ENCODE data around the gene LLGL2. TPM values are rescaled to one million over a fixed set of nuclear protein-coding genes. Genes with fewer than 3 reads are reported as not detected.

The LLGL2 gene
- total RNA-seq, 2 experiments from 2014 or later, result 12.6 to 21.6 TPM

DNA sequence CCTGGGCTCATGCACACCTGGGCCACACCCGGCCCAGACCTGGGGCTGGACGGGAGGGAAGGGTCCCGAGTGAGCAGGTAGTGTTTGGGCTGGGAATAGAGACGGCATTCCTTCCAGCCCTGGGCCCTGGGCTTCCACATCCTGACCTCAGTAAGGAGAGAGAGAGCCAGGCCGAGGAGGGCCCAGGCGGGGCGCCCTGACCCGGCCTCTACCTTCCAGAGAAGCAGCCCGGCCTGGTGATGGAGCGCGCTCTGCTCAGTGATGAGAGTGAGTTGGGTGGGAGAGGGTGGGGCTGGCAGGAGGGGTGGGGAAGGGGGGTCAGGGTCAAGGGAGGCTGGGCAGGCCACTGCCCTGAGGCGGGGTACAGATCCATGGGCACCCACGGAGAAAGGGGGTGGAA, 48.5 kb downstream of the LLGL2 start:
- no peak overlapping the region for H3K27ac ChIP-seq (ENCODE audit: low read depth, low read length, poor library complexity, severe bottlenecking)
- no peaks in the 10 kb centered on the region for H3K9me3 ChIP-seq (ENCODE audit: low read length)
- no peaks in the 10 kb centered on the region for H3K9me2 ChIP-seq (ENCODE audit: insufficient read depth, low read length)
- TF ChIP-seq, protein P1, sequence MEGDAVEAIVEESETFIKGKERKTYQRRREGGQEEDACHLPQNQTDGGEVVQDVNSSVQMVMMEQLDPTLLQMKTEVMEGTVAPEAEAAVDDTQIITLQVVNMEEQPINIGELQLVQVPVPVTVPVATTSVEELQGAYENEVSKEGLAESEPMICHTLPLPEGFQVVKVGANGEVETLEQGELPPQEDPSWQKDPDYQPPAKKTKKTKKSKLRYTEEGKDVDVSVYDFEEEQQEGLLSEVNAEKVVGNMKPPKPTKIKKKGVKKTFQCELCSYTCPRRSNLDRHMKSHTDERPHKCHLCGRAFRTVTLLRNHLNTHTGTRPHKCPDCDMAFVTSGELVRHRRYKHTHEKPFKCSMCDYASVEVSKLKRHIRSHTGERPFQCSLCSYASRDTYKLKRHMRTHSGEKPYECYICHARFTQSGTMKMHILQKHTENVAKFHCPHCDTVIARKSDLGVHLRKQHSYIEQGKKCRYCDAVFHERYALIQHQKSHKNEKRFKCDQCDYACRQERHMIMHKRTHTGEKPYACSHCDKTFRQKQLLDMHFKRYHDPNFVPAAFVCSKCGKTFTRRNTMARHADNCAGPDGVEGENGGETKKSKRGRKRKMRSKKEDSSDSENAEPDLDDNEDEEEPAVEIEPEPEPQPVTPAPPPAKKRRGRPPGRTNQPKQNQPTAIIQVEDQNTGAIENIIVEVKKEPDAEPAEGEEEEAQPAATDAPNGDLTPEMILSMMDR (conservative IDR thresholded peaks at IDR 0.05; ENCODE audit: low read length), result no peak
- TF ChIP-seq EZH2phosphoT487 (IDR thresholded peaks at IDR 0.05; ENCODE audit: borderline replicate concordance, low read depth, low read length), result no peak
- CTCF ChIA-PET (ENCODE audit: unreplicated experiment), result no interaction called here
- no peak overlapping the region for H2AFZ ChIP-seq (ENCODE audit: low read length)
- H3K4me2 ChIP-seq (ENCODE audit: low read length), result no peak overlapping the region
- no peaks in the 10 kb centered on the region for H4K20me1 ChIP-seq (ENCODE audit: insufficient read depth, low read length)
- H3K79me2 ChIP-seq (ENCODE audit: insufficient read depth, low read depth, low read length), result no peaks in the 10 kb centered on the region
- intact Hi-C loops (cut with micrococcal nuclease; ENCODE audit: unreplicated experiment), result no loop called here
- H3K36me3 ChIP-seq (ENCODE audit: insufficient read depth, low read length), result no peaks in the 10 kb centered on the region
- POLR2A ChIA-PET, result no interaction called here
- DNase-seq (ENCODE audit: low spot score), result no peak
- H3K4me1 ChIP-seq (ENCODE audit: insufficient read depth, low read length, poor library complexity, severe bottlenecking), result peaks cover 16% of the 10 kb centered on the region
- BruUV-seq (replicated peaks), result no TSS peak
- H3K4me3 ChIP-seq (ENCODE audit: low read depth, low read length, poor library complexity, severe bottlenecking), result no peak overlapping the region

DNA sequence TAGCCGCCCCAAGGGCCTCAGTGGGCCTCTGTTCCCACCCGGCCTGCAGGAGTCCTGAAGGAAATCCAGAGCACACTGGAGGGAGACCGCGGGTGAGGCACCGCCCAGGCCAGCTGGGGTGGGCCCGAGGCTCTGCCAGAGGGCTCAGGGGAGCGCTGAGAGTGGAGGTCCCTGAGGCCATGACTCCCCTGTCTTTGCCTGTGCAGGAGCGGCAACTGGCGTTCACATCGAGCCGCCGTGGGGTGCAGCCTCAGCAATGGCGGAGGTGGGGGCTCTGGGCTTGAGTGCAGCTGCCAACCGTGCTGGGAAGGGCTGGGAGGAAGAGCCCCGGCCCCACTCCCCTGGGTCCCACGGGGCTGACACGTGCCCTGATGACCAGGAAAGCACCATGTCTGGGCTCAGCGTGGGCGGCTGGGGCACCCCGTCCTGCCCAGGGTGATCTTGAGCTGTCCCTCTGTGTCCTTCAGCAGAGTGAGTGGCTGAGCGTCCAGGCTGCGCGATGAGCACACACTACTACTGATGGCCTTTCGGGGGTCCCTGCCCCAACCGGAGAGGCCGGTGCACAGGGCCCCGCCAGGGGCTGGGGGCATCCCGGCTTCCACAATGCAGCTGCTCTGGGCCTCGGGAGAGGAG, 49.0 kb downstream of the LLGL2 start:
- Histone ChIP-seq H4K20me1 (ENCODE audit: insufficient read depth, low read length) (no peaks in the 10 kb centered on the region), H3K4me2 (ENCODE audit: low read length) (no peak overlapping the region), H3K4me1 (ENCODE audit: insufficient read depth, low read length, poor library complexity, severe bottlenecking) (peaks cover 16% of the 10 kb centered on the region), H3K27ac (ENCODE audit: low read depth, low read length, poor library complexity, severe bottlenecking) (no peak overlapping the region), H2AFZ (ENCODE audit: low read length) (no peak overlapping the region), H3K79me2 (ENCODE audit: insufficient read depth, low read depth, low read length) (no peaks in the 10 kb centered on the region), H3K36me3 (ENCODE audit: insufficient read depth, low read length) (no peaks in the 10 kb centered on the region), H3K9me2 (ENCODE audit: insufficient read depth, low read length) (no peaks in the 10 kb centered on the region), H3K4me3 (ENCODE audit: low read depth, low read length, poor library complexity, severe bottlenecking) (no peak overlapping the region), H3K9me3 (ENCODE audit: low read length) (no peaks in the 10 kb centered on the region)
- no peak for TF ChIP-seq EZH2phosphoT487 (IDR thresholded peaks at IDR 0.05; ENCODE audit: borderline replicate concordance, low read depth, low read length)
- TF ChIP-seq, protein P1 (conservative IDR thresholded peaks at IDR 0.05; ENCODE audit: low read length), result no peak
- ChIA-PET CTCF (ENCODE audit: unreplicated experiment) (no interaction called here), POLR2A (no interaction called here)
- BruUV-seq (replicated peaks), result no TSS peak
- no peak for DNase-seq (ENCODE audit: low spot score)
- intact Hi-C loops (cut with micrococcal nuclease; ENCODE audit: unreplicated experiment), result no loop called here

DNA sequence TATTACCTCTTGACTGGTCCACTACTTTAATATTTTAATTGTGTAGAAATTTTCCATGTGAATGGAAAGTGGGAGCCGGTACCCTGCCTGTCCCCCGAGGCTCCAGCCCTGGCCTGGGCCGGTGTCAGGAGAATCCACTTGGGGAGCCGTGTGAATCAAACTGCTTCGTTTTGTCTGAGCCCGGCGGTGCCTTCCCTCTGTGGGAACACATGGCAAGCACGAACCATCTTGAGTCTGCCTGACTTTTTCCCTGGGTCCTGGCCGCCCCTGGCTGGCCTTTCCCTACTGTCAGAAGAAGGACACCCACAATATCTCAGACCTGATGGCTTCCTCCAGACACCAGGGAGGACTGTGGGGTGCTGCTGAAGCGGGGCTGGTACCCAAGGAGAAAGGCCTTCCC, 49.7 kb downstream of the LLGL2 start:
- Histone ChIP-seq H3K4me2 (ENCODE audit: low read length) (no peak overlapping the region), H3K36me3 (ENCODE audit: insufficient read depth, low read length) (no peaks in the 10 kb centered on the region), H3K9me2 (ENCODE audit: insufficient read depth, low read length) (no peaks in the 10 kb centered on the region), H3K27ac (ENCODE audit: low read depth, low read length, poor library complexity, severe bottlenecking) (no peak overlapping the region), H3K9me3 (ENCODE audit: low read length) (0 out of 2 replicates have a peak, but pooled peaks cover 3% of the 10 kb centered on the region), H2AFZ (ENCODE audit: low read length) (no peak overlapping the region), H4K20me1 (ENCODE audit: insufficient read depth, low read length) (no peaks in the 10 kb centered on the region), H3K4me1 (ENCODE audit: insufficient read depth, low read length, poor library complexity, severe bottlenecking) (peaks cover 16% of the 10 kb centered on the region), H3K79me2 (ENCODE audit: insufficient read depth, low read depth, low read length) (no peaks in the 10 kb centered on the region), H3K4me3 (ENCODE audit: low read depth, low read length, poor library complexity, severe bottlenecking) (no peak overlapping the region)
- TF ChIP-seq, protein P1 (conservative IDR thresholded peaks at IDR 0.05; ENCODE audit: low read length), result no peak
- TF ChIP-seq EZH2phosphoT487 (IDR thresholded peaks at IDR 0.05; ENCODE audit: borderline replicate concordance, low read depth, low read length), result no peak
- ChIA-PET POLR2A (no interaction called here), CTCF (ENCODE audit: unreplicated experiment) (no interaction called here)
- BruUV-seq (replicated peaks), result no TSS peak
- intact Hi-C loops (cut with micrococcal nuclease; ENCODE audit: unreplicated experiment), result no loop called here
- no peak for DNase-seq (ENCODE audit: low spot score)
